Mucosa of descending colon (tissue), 3 donors: Measurements from ENCODE around the gene S100A3. TPM values are rescaled to one million over a fixed set of nuclear protein-coding genes. Genes with fewer than 3 reads are reported as not detected.

Experiments
- ATAC-seq: fragments of 200-7000 bp; cut with Tn5 transposase; one replicate; pipeline ENCODE4 v1.9.1; 2020; ENCODE audit warnings: mild to moderate bottlenecking, moderate library complexity
- DNase-seq, 3 donors: peaks; one replicate each; pipeline ENCODE4 v3.0.0-alpha.2; 2020
- H3K36me3 ChIP-seq: fragments of 200-600 bp; one replicate; pipeline ENCODE4 v1.8.0; 2021; ENCODE audit warnings: low read depth, mild to moderate bottlenecking
- H3K4me1 ChIP-seq: fragments of 200-600 bp; one replicate; pipeline ENCODE4 v1.8.0; 2021; ENCODE audit warnings: low read depth, mild to moderate bottlenecking
- H3K4me3 ChIP-seq: fragments of 200-600 bp; one replicate; pipeline ENCODE4 v1.8.0; 2021; ENCODE audit warnings: mild to moderate bottlenecking
- H3K9me3 ChIP-seq: fragments of 200-600 bp; one replicate; pipeline ENCODE4 v1.8.0; 2021; ENCODE audit warnings: mild to moderate bottlenecking
- CTCF ChIP-seq: fragments of 200-600 bp; IDR thresholded peaks from one replicate; pipeline ENCODE4 v1.8.0; 2022; ENCODE audit warnings: antibody characterized with exemption, mild to moderate bottlenecking
- intact Hi-C, 2 donors: fragments of 100-400 bp; cut with DNase I in 1 of 2; cut with micrococcal nuclease in 1 of 2; formaldehyde crosslinking; loops; one replicate each; pipeline versions ENCODE4 v1.11.0 to v1.11.1; 2022; cut with DNase I, micrococcal nuclease
- total RNA-seq, 3 donors: library from RNA; stranded (reverse); fragmentation: NEBNext Ultra II Directional in 2 of 3; extraction: Animal tissue kit (Norgen Biotek cat#: 25700) in 2 of 3; gene quantifications; one replicate each; pipeline versions ENCODE4 v1.2.1 to v1.2.4, GENCODE V29; 2021 to 2023
- donor health status: DM: no; HTN: no; CAD: no; lungs with moderate emphysema.
- donor health status: DM: no; HTN: no; CAD: no.
- donor health status: DM: no; HTN: yes; CAD: no.

S100A3 gene
- total RNA-seq, 3 donors from 2014 or later: 0.85 to 2.2 TPM; not detected in 1

DNA sequence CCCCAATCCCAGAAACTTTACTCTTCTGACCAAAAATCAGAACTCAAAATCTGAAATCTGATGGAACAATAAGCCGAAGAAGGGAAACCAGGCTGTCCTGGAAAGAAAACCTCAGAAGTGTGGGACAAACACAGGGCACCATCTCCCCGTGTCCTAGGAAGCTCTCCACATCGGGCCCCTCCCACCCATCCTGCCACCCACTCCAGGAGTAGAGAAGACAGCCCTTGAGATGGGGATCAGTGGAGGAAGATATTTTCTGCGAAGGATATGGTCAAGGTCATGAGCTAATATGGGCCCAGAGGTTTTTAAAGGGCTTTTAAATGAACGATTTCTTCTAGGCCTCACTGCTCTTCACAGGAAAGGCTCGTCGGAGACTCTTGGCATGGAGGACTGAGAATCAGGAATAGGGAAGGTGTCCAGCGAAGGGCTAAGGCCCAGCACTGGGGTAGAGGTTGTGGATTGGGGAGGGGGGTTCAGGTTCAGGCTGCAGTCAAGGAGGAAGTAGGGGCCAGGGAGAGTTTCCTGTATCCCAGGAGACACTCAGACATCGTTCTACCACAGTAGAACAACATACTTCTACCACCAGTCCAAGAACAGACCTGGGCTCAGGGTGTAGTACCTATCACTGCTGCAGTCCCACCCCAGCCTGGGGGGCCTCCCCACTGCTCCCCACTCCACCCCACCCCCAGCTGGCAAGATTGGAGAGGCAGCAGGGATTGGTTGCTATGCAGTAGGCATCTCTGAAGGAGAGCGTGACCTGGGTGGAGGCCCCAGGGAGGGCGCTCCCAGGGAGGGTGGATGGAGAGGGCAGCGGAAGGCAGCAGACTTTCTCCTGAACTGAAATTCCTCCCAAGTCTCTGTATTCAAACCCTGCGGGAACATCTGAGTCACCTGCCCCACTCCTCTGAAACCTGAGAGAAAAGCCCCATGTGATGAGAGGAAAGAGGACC lies 7.1 kb downstream of the S100A3 start:
- no peaks in the 10 kb centered on the region for H3K36me3 ChIP-seq
- no peak for TF ChIP-seq CTCF
- ATAC-seq (no peak), DNase-seq (no peak)
- no peaks in the 10 kb centered on the region for H3K9me3 ChIP-seq
- H3K4me1 ChIP-seq: peaks cover 39% of the 10 kb centered on the region
- intact Hi-C loops: no loop called here
- no peak overlapping the region for H3K4me3 ChIP-seq

DNA sequence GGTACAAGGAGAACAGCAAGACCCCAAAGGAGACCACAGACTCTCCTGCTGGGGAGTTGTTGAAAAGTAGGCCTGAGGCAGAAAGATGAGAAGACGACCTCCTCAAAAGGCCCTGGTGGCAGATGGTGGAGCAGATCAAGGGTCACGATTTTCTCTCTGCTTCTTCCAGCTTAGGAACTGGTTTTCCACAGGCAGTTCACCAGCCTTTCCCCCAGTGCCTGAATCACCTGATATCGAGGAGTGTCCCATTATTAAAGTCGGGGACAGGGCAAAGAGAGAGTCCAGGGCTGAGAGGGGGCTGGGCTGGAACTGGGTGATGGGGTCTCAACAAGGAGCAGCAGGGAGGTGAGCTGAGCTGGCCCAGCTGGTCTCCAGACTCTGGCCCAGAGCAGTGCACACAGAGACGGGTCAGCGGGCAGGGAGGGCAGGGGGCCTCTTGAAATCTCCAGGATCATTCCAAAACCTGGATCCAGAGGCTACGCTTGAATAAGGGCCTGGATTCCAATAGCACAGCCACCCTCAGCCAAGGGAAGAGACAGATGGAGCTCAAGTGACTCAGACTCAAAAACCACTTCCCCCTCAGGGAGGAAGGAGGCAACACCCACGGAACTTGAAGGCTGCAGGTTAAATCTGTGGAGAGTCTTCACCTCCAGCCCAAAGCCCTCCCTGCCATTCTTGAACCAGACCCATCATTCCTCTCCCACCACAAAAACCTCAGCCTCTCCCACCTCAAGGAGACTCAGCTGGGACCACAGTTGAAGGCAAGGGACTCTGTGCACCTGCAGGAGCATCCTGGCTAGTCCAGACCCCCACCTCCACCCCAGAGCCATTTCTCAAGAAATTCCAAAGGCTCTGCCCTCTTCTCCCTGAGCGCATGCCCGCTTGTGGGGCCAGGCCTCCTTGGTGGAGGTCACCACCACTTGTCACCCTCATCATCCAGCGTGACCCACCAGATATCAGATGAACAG lies 8.4 kb downstream of the S100A3 start, which contains the start of gene S100A5:
S100A5 (minus strand) TSS at position 541 of the 968 bp plus-strand sequence. CDS start 743 bp downstream, outside the sequence.
- no peaks in the 10 kb centered on the region for H3K9me3 ChIP-seq

DNA sequence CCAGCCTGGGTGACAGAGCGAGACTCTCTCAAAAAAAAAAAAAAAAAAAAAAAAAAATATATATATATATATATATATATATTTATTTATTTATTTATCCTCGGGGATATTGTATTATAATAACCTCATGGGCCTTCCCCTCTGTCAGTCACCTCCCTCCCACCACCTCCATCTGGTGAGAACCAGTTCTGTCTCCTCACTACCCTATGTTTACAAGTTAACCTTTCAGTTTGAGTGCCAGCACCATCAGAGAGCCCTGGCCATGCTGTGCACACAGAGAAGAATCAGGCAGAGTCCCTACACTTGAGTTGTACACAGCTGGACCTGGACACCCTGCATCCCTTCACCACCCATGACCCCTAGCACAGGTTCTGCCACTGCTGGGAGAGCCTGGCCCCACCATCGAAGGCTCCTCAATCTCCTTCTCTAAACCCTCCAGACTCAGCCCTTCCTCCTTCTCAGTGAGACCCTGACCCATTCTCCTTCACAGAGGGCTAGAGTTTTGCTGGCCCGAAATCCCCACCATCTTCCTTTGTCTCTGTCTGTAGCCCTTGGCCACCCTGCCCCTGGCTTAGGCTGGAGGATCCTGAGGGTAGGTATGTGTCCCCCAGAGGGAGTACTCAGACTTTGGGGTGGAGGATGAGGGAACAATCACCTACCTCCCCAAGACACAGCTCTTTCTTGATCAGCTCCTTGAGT lies 9.5 kb downstream of the S100A3 start:
- Histone ChIP-seq H3K9me3 (no peaks in the 10 kb centered on the region), H3K4me1 (peaks cover 31% of the 10 kb centered on the region)
- intact Hi-C loops: no loop called here

More for the DNA sequence above, 8.4 kb downstream of the S100A3 start, which contains the start of gene S100A5:
- no peaks in the 10 kb centered on the region for H3K36me3 ChIP-seq
- no peak for ATAC-seq
- DNase-seq: peak in 1 of 3 donors; percentile 40
- H3K4me1 ChIP-seq: peaks cover 36% of the 10 kb centered on the region
- no peak for TF ChIP-seq CTCF
- intact Hi-C loops: no loop called here
- H3K4me3 ChIP-seq: no peak within 1 kb of the TSS

GRCh38 chr1:153538315-153538821 lies 10.7 kb downstream of the S100A3 start:
- ATAC-seq: peak; percentile 51
- intact Hi-C loops: no loop called here
- TF ChIP-seq CTCF: no peak
- no peaks in the 10 kb centered on the region for H3K36me3 ChIP-seq
- peaks cover 36% of the 10 kb centered on the region for H3K4me1 ChIP-seq
- no peak overlapping the region for H3K4me3 ChIP-seq
- DNase-seq: peak; percentile 90
- H3K9me3 ChIP-seq: no peaks in the 10 kb centered on the region

More for the DNA sequence above, 9.5 kb downstream of the S100A3 start:
- TF ChIP-seq CTCF: no peak
- DNase-seq: no peak
- Histone ChIP-seq H3K36me3 (no peaks in the 10 kb centered on the region), H3K4me3 (no peak overlapping the region)
- ATAC-seq: no peak

DNA sequence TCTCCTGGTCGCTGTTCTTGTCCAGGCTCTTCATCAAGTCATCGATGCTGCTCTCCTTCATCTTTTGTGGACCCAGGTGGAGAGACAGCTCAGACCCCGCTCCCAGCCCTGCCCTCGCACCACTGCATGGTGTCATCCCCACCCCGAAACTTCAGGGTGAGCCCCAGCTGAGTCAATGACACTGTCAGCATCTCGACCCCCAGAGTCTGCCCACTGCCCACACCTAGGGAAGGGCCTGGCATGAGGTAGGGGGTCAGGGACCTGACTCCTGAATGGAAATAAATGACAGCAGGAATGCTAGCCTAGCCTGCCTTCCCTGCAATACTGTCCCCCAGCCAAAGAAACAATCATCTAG lies 11.7 kb downstream of the S100A3 start:
- H3K9me3 ChIP-seq: no peaks in the 10 kb centered on the region
- no peaks in the 10 kb centered on the region for H3K36me3 ChIP-seq
- ATAC-seq (no peak), DNase-seq (peak in 2 of 3 donors; percentile 47 to 57)
- peaks cover 45% of the 10 kb centered on the region for H3K4me1 ChIP-seq
- H3K4me3 ChIP-seq: no peak overlapping the region
- no peak for TF ChIP-seq CTCF
- intact Hi-C loops: no loop called here
